Right cardiac atrium (tissue), 5 donors: ENCODE measurements around the gene ART3. TPM values are rescaled to one million over a fixed set of nuclear protein-coding genes. Genes with fewer than 3 reads are reported as not detected.
A peak's percentile ranks its signal among the peaks of the same experiment; 100 is the strongest.

Experiments used
- ATAC-seq, 2 donors: fragments of 200-7000 bp; cut with Tn5 transposase; one replicate each; pipeline versions ENCODE4 v1.8.0 to v1.9.1; 2020; ENCODE audit warnings: moderate library complexity in 2 of 2, mild to moderate bottlenecking in 1 of 2
- DNase-seq, 3 donors: peaks; one replicate each; pipeline ENCODE4 v3.0.0-alpha.2; 2020
- H3K27ac ChIP-seq: one replicate; pipeline ENCODE4 v1.5.1; 2013; ENCODE audit warnings: mild to moderate bottlenecking, low read length, control low read depth, moderate library complexity
- H3K27me3 ChIP-seq: one replicate; pipeline ENCODE4 v1.6.1; 2013; ENCODE audit not compliant: control insufficient read depth, insufficient read depth
- H3K4me1 ChIP-seq: one replicate; pipeline ENCODE4 v1.6.1; 2013; ENCODE audit warnings: low read length; ENCODE audit not compliant: control insufficient read depth, insufficient read depth
- H3K4me3 ChIP-seq: one replicate; pipeline ENCODE4 v1.5.1; 2013; ENCODE audit warnings: low read length, control low read depth
- H3K9me3 ChIP-seq: one replicate; pipeline ENCODE4 v1.6.1; 2013; ENCODE audit warnings: low read length; ENCODE audit not compliant: control insufficient read depth
- WGBS: extraction: QIAGEN DNeasy Blood & Tissue Kit; methylation state at CpG from one replicate; pipeline ENCODE4 v1.1.7; 2013; 5-methylcytosine and 5-hydroxymethylcytosine counted together
- intact Hi-C, 4 donors: fragments of 100-400 bp; cut with DNase I; formaldehyde crosslinking; loops; one replicate each; pipeline versions ENCODE4 v1.11.0 to v1.14.0; 2022 to 2023
- polyA plus RNA-seq: library from polyadenylated mRNA; stranded (reverse); fragments of 200-250 nt; gene quantifications from one replicate; pipeline ENCODE4 v1.2.3, GENCODE V29; 2013
- total RNA-seq, 4 donors: library from RNA; stranded (reverse); fragmentation: NEBNext Ultra II Directional; extraction: Animal tissue kit (Norgen Biotek cat#: 25700); gene quantifications; one replicate each; pipeline ENCODE4 v1.2.1, GENCODE V29; 2021
- donor health status: healthy with polysubstance abuse.
- donor health status: DM: no; HTN: yes; CAD: no.
- donor health status: DM: no; HTN: no; CAD: no.
- donor health status: DM: no; HTN: yes; CAD: no; lungs with severe emphysema.
- donor health status: DM: yes; HTN: yes; CAD: no.

ART3 gene
- total and polyA plus RNA-seq, 5 donors, result 72.7 to 311 (median 129) TPM

- under 1% methylated on average over 31 of the region's 31 CpGs for WGBS
- no peaks in the 10 kb centered on the region for H3K27me3 ChIP-seq
- H3K27ac ChIP-seq, result peak overlapping the region; percentile 74
- H3K4me1 ChIP-seq, result no peaks in the 10 kb centered on the region
- ATAC-seq (peak; percentile 77 to 86), DNase-seq (peak; percentile 56 to 77 (median 73))
- no peaks in the 10 kb centered on the region for H3K9me3 ChIP-seq
- H3K4me3 ChIP-seq, result peak overlapping the region; percentile 85
- intact Hi-C loops, result loop anchor here in 1 of 4 donors (2.0 kb wide), 1 partner anchor 65 kb away; the partner anchor contains the start of gene SCARB2
Observed at GRCh38 chr4:76147454-76148141, 73.1 kb downstream of the ART3 start.

GRCh38 chr4:76148142-76148865 is 73.8 kb downstream of the ART3 start, which contains the start of gene NUP54:
Gene NUP54 (minus strand): TSS chr4:76148397. CDS start chr4:76148374, 23 bp downstream.
- DNase-seq, result peak; percentile 95 to 97 (median 97)
- Histone ChIP-seq H3K9me3 (no peaks in the 10 kb centered on the region), H3K27ac (peak within 1 kb of the TSS; percentile 74), H3K27me3 (no peaks in the 10 kb centered on the region), H3K4me3 (peak within 1 kb of the TSS; percentile 85), H3K4me1 (no peaks in the 10 kb centered on the region)
- ATAC-seq, result peak; percentile 99 to 100
- intact Hi-C loops, result loop anchor here in 1 of 4 donors (2.0 kb wide), 1 partner anchor 64 kb away; the partner anchor contains the start of gene SCARB2
- under 1% methylated on average over 47 of the region's 47 CpGs for WGBS

- DNase-seq (no peak), ATAC-seq (no peak)
- Histone ChIP-seq H3K27ac (no peak overlapping the region), H3K4me3 (no peak overlapping the region), H3K9me3 (no peaks in the 10 kb centered on the region), H3K4me1 (no peaks in the 10 kb centered on the region), H3K27me3 (no peaks in the 10 kb centered on the region)
- intact Hi-C loops, result no loop called here
- WGBS, result 87% methylated on average over 2 of the region's 2 CpGs
Observed at GRCh38 chr4:76153356-76153755, 78.8 kb downstream of the ART3 start.

- Histone ChIP-seq H3K27me3 (no peaks in the 10 kb centered on the region), H3K4me3 (no peak overlapping the region), H3K9me3 (no peaks in the 10 kb centered on the region), H3K4me1 (no peaks in the 10 kb centered on the region), H3K27ac (no peak overlapping the region)
- DNase-seq, result no peak
- 96% methylated on average over 3 of the region's 3 CpGs for WGBS
- ATAC-seq, result peak in 1 of 2 donors; percentile 11
- intact Hi-C loops, result no loop called here
Observed at GRCh38 chr4:76155979-76156378, 81.5 kb downstream of the ART3 start.

GRCh38 chr4:76156635-76157034 is 82.1 kb downstream of the ART3 start:
- ATAC-seq, result no peak
- Histone ChIP-seq H3K27me3 (no peaks in the 10 kb centered on the region), H3K4me1 (no peaks in the 10 kb centered on the region), H3K4me3 (no peak overlapping the region), H3K9me3 (no peaks in the 10 kb centered on the region), H3K27ac (no peak overlapping the region)
- no peak for DNase-seq
- intact Hi-C loops, result no loop called here
- 8% methylated on average over 2 of the region's 2 CpGs for WGBS

GRCh38 chr4:76160355-76160754 is 85.8 kb downstream of the ART3 start:
- no peak for DNase-seq

More at GRCh38 chr4:76160355-76160754, 85.8 kb downstream of the ART3 start:
- no peaks in the 10 kb centered on the region for H3K27me3 ChIP-seq
- no peak for ATAC-seq
- no peaks in the 10 kb centered on the region for H3K9me3 ChIP-seq
- H3K4me1 ChIP-seq, result no peaks in the 10 kb centered on the region
- no peak overlapping the region for H3K4me3 ChIP-seq
- WGBS, result 46% methylated on average over 2 of the region's 2 CpGs
- intact Hi-C loops, result no loop called here
- H3K27ac ChIP-seq, result no peak overlapping the region

Other genes with a start within 250 kb of the ART3 start
- gene PPEF2, start 172.3 kb upstream of the ART3 start, total RNA-seq, result not detected
- gene PPEF2, start 172.3 kb upstream of the ART3 start, polyA plus RNA-seq, result not detected
- 10 to 100 TPM; 15.3 to 18.4 (median 16.4) TPM for gene NAAA, start 133.7 kb upstream of the ART3 start, total RNA-seq
- 12.7 TPM for gene NAAA, start 133.7 kb upstream of the ART3 start, polyA plus RNA-seq
- 10 to 100 TPM; 24.0 to 29.6 (median 25.7) TPM for gene SDAD1, start 83.8 kb upstream of the ART3 start, total RNA-seq
- gene SDAD1, start 83.8 kb upstream of the ART3 start, polyA plus RNA-seq, result 11.7 TPM
- under 1 TPM; 0.17 to 0.80 (median 0.27) TPM for gene CXCL9, start 67.2 kb upstream of the ART3 start, total RNA-seq
- gene CXCL9, start 67.2 kb upstream of the ART3 start, polyA plus RNA-seq, result 0.16 TPM
- under 1 TPM in 2 of 4 donors, not detected in 2; 0.32 to 0.46 TPM for gene CXCL10, start 51.2 kb upstream of the ART3 start, total RNA-seq
- 0.18 TPM for gene CXCL10, start 51.2 kb upstream of the ART3 start, polyA plus RNA-seq
- under 1 TPM in 1 of 4 donors, not detected in 3; 0.20 TPM for gene CXCL11, start 38.6 kb upstream of the ART3 start, total RNA-seq
- gene CXCL11, start 38.6 kb upstream of the ART3 start, polyA plus RNA-seq, result 0.07 TPM
- 10 to 100 TPM; 22.9 to 24.9 (median 23.5) TPM for gene NUP54, start 73.7 kb downstream of the ART3 start, total RNA-seq
- gene NUP54, start 73.7 kb downstream of the ART3 start, polyA plus RNA-seq, result 11.7 TPM
- 100 to 1,000 TPM; 102 to 139 (median 105) TPM for gene SCARB2, start 139.1 kb downstream of the ART3 start, total RNA-seq
- 78.2 TPM for gene SCARB2, start 139.1 kb downstream of the ART3 start, polyA plus RNA-seq
- 1 to 10 TPM; 2.6 to 3.3 (median 2.9) TPM for gene FAM47E, start 177.0 kb downstream of the ART3 start, total RNA-seq
- 4.5 TPM for gene FAM47E, start 177.0 kb downstream of the ART3 start, polyA plus RNA-seq
- gene STBD1, start 232.0 kb downstream of the ART3 start, total RNA-seq, result 10 to 100 TPM; 28.5 to 42.6 (median 31.3) TPM
- gene STBD1, start 232.0 kb downstream of the ART3 start, polyA plus RNA-seq, result 33.8 TPM